Measurements from ENCODE around the gene POLR3E.
"Not testable (repeated sequence)": the region's sequence is repeated elsewhere in the genome, so short reads cannot be mapped to it uniquely, and the experiment has no call there.

The POLR3E gene

GRCh38 chr16:22291020-22291419 is 6.2 kb upstream of the POLR3E start:
- FAIRE-seq (no peak), DNase-seq (ENCODE audit: insufficient read length, low spot score) (no peak)

- DNase-seq (ENCODE audit: insufficient read length, low spot score) (no peak), FAIRE-seq (no peak)
These were observed 5.3 kb upstream of the POLR3E start for GRCh38 chr16:22291860-22292318.

GRCh38 chr16:22292320-22292719 is 4.9 kb upstream of the POLR3E start:
- no peak for DNase-seq (ENCODE audit: insufficient read length, low spot score)

GRCh38 chr16:22293137-22294106 is 3.8 kb upstream of the POLR3E start:
- FAIRE-seq, result no peak
- no peak for DNase-seq (ENCODE audit: insufficient read length, low spot score)

More at GRCh38 chr16:22292320-22292719, 4.9 kb upstream of the POLR3E start:
- FAIRE-seq, result no peak

GRCh38 chr16:22296225-22297113 is 740 bp upstream of the POLR3E start:
- DNase-seq (ENCODE audit: insufficient read length, low spot score) (peak; percentile 17), FAIRE-seq (no peak)

- FAIRE-seq, result no peak
These were observed 893 bp downstream of the POLR3E start for GRCh38 chr16:22297871-22298733.

GRCh38 chr16:22299036-22299435 is 1.8 kb downstream of the POLR3E start:
- FAIRE-seq (no peak), DNase-seq (ENCODE audit: insufficient read length, low spot score) (no peak)

More at GRCh38 chr16:22297871-22298733, 893 bp downstream of the POLR3E start:
- peak; percentile 78 for DNase-seq (ENCODE audit: insufficient read length, low spot score)

- peak; percentile 48 for DNase-seq (ENCODE audit: insufficient read length, low spot score)
- no peak for FAIRE-seq
These were observed 3.3 kb downstream of the POLR3E start for GRCh38 chr16:22300427-22301071.

- DNase-seq (ENCODE audit: insufficient read length, low spot score); FAIRE-seq: not testable (repeated sequence)
These were observed 4.2 kb downstream of the POLR3E start for GRCh38 chr16:22301423-22301822.

GRCh38 chr16:22302776-22303363 is 5.7 kb downstream of the POLR3E start:
- no peak for FAIRE-seq
- no peak for DNase-seq (ENCODE audit: insufficient read length, low spot score)

GRCh38 chr16:22304411-22304810 is 7.2 kb downstream of the POLR3E start:
- DNase-seq (ENCODE audit: insufficient read length, low spot score), result no peak
- FAIRE-seq, result no peak

- FAIRE-seq (no peak), DNase-seq (ENCODE audit: insufficient read length, low spot score) (no peak)
These were observed 9.6 kb downstream of the POLR3E start for GRCh38 chr16:22306788-22307187.

GRCh38 chr16:22307838-22308237 is 10.6 kb downstream of the POLR3E start:
- FAIRE-seq, result no peak
- DNase-seq (ENCODE audit: insufficient read length, low spot score), result no peak

- no peak for FAIRE-seq
These were observed 11.8 kb downstream of the POLR3E start for GRCh38 chr16:22308824-22309520.

GRCh38 chr16:22311520-22311919 is 14.3 kb downstream of the POLR3E start:
- no peak for DNase-seq (ENCODE audit: insufficient read length, low spot score)
- FAIRE-seq, result no peak

More at GRCh38 chr16:22308824-22309520, 11.8 kb downstream of the POLR3E start:
- DNase-seq (ENCODE audit: insufficient read length, low spot score), result no peak

GRCh38 chr16:22312897-22313781 is 15.9 kb downstream of the POLR3E start:
- FAIRE-seq (no peak), DNase-seq (ENCODE audit: insufficient read length, low spot score) (no peak)

- FAIRE-seq (no peak), DNase-seq (ENCODE audit: insufficient read length, low spot score) (no peak)
These were observed 16.8 kb downstream of the POLR3E start for GRCh38 chr16:22313876-22314470.
